Measurements from ENCODE around the gene PODXL. TPM values are rescaled to one million over a fixed set of nuclear protein-coding genes. Genes with fewer than 3 reads are reported as not detected.

PODXL gene
- total and polyA plus RNA-seq, 2 of the 8 experiments (the other 6 are each of a cell fraction or from before 2014, with no cell fraction given) = 638 to 925 TPM

- ChIA-PET POLR2A (ENCODE audit: partially characterized antibody) (no interaction called here), CTCF (ENCODE audit: partially characterized antibody) (interaction anchor here (0.8 to 4.9 kb wide), 3 partner anchors 14 to 81 kb away, joined by 3 to 25 read pairs (median 3); no protein-coding TSS in a partner anchor)
- H3K23ac ChIP-seq (ENCODE audit: insufficient read length) = no peak overlapping the region
- FAIRE-seq (no peak), DNase-seq (ENCODE audit: low read depth in 1 of 2, low spot score in 2 of 2) (no peak)
- H3K4ac ChIP-seq (replicated peaks; ENCODE audit: insufficient read length, low read depth, low read length) = no peak overlapping the region
- no peak overlapping the region for H4K8ac ChIP-seq (ENCODE audit: extremely low read depth, insufficient read depth, low read length)
- H3K23me2 ChIP-seq (ENCODE audit: low read depth, low read length) = no peaks in the 10 kb centered on the region
- H3K4me3 ChIP-seq (ENCODE audit: extremely low read depth in 1 of 4, insufficient read depth in 2 of 4, low read depth in 3 of 4, low read length in 4 of 4) = no peak overlapping the region
- H2BK20ac ChIP-seq (ENCODE audit: low read length) = no peak overlapping the region
- no peaks in the 10 kb centered on the region for H3K79me2 ChIP-seq (ENCODE audit: control insufficient read depth in 1 of 2, insufficient read depth in 2 of 2, low read length in 2 of 2)
- TF ChIP-seq PHF8 (conservative IDR thresholded peaks at IDR 0.05; ENCODE audit: low read depth, low read length) (no peak), NANOG (IDR thresholded peaks at IDR 0.05; ENCODE audit: insufficient read depth, low read depth, low read length, poor library complexity, severe bottlenecking) (no peak), SIX5 (IDR thresholded peaks at IDR 0.05; ENCODE audit: low read depth, low read length) (no peak), CHD1 (IDR thresholded peaks at IDR 0.05; ENCODE audit: low read depth, low read length) (no peak), POLR2A (IDR thresholded peaks at IDR 0.05; ENCODE audit: control extremely low read depth in 1 of 2, low read depth in 2 of 2, low read length in 2 of 2) (no peak), JUN (IDR thresholded peaks at IDR 0.05; ENCODE audit: low read depth, low read length) (no peak), CTCF (IDR thresholded peaks at IDR 0.05; ENCODE audit: control extremely low read depth in 1 of 3, insufficient read depth in 1 of 3, low read depth in 1 of 3, low read length in 3 of 3) (no peak)
- no peaks in the 10 kb centered on the region; a peak in 1 of 7 replicates for H3K27me3 ChIP-seq (replicated peaks in 1 of 4; ENCODE audit: control insufficient read depth in 3 of 4, extremely low read depth in 1 of 4, insufficient read depth in 3 of 4, low read length in 3 of 4)
- peaks cover 0 to 2% (median under 1%) of the 10 kb centered on the region in 4 experiments; a peak in 2 of 7 replicates for H3K4me1 ChIP-seq (replicated peaks in 1 of 4; ENCODE audit: control insufficient read depth in 3 of 4, insufficient read depth in 4 of 4, low read length in 3 of 4)
- no peak overlapping the region for H3K9ac ChIP-seq (replicated peaks in 1 of 4; ENCODE audit: extremely low read depth in 1 of 4, low read depth in 3 of 4, low read length in 3 of 4)
- no peak overlapping the region for H2AFZ ChIP-seq (ENCODE audit: low read length)
- no peak overlapping the region for H3K18ac ChIP-seq (ENCODE audit: extremely low read depth, low read length)
- H3K4me2 ChIP-seq (ENCODE audit: insufficient read depth in 1 of 2, low read depth in 2 of 2, low read length in 2 of 2) = no peak overlapping the region
- H2BK12ac ChIP-seq (ENCODE audit: low read depth, low read length) = no peak overlapping the region
- 73% methylated on average over 6 of the region's 6 CpGs; no CpG with 5 or more reads in 1 of the 2 experiments for WGBS, 2 experiments (ENCODE audit: extremely low coverage in 1 of 2, insufficient coverage in 1 of 2, insufficient read length in 1 of 2, insufficient replicate concordance in 2 of 2, low coverage in 1 of 2, low lambda C conversion rate in 2 of 2, missing lambda C conversion rate in 1 of 2)
- H2BK15ac ChIP-seq (ENCODE audit: low read length) = no peak overlapping the region
- H4K5ac ChIP-seq (ENCODE audit: insufficient read length, low read depth, low read length) = no peak overlapping the region
- H4K91ac ChIP-seq (replicated peaks; ENCODE audit: insufficient read length, low read length) = no peak overlapping the region
- H2BK5ac ChIP-seq (ENCODE audit: low read depth, low read length) = no peak overlapping the region
- H3K14ac ChIP-seq (ENCODE audit: insufficient read length) = no peak overlapping the region
- no peaks in the 10 kb centered on the region for H3K79me1 ChIP-seq (ENCODE audit: low read depth, low read length)
- H2AK5ac ChIP-seq (ENCODE audit: low read depth, low read length) = no peak overlapping the region
- H4K20me1 ChIP-seq (replicated peaks in 1 of 2; ENCODE audit: control insufficient read depth in 1 of 2, insufficient read depth in 2 of 2, low read length in 2 of 2) = no peaks in the 10 kb centered on the region
- no peak overlapping the region for H3K27ac ChIP-seq (ENCODE audit: low read depth, low read length)
- no peak overlapping the region for H3K56ac ChIP-seq (replicated peaks; ENCODE audit: insufficient read length, low read depth, low read length)
- no peaks in the 10 kb centered on the region for H3K36me3 ChIP-seq (ENCODE audit: control insufficient read depth in 2 of 4, insufficient read depth in 4 of 4, low read length in 3 of 4)
- H2BK120ac ChIP-seq (replicated peaks; ENCODE audit: low read depth, low read length) = no peak overlapping the region
- no peaks in the 10 kb centered on the region for H3K9me3 ChIP-seq (ENCODE audit: insufficient read depth in 2 of 2, low read depth in 1 of 2, low read length in 1 of 2)
Measured at GRCh38 chr7:131574741-131575140, 18.3 kb upstream of the PODXL start.

Data from H1 (cell line).